ENCODE results near the gene CD247. TPM values are rescaled to one million over a fixed set of nuclear protein-coding genes. Genes with fewer than 3 reads are reported as not detected.
A peak's percentile ranks its signal among the peaks of the same experiment; 100 is the strongest.

Gene CD247
- total and polyA plus RNA-seq, 9 donors = 0.20 to 1.5 (median 0.43) TPM

DNA sequence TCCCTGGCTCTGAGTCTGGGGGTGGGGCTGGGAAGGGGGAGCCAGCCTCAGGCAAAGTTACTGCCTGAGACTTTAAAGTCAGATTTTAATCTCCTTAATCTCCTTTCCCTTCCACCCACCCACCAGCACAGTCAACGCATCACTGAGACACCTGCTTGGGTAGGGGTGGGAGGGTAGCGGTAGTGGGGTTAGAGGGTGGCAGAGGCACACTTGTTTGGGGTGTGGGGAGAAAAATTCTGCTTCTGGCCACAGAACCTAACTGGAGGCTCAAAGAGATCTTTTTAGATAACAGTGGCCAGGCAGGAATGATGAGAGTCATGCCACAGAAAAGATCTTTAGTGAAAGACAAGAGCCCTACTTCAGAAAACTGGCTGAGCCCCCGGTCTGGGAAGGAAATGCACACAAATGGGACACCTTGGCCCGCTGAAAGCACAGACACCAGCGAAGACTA, 44.1 kb downstream of the CD247 start:
- Histone ChIP-seq H3K9me3 (replicated peaks; ENCODE audit: control insufficient read depth, low read depth, low read length) (no peaks in the 10 kb centered on the region), H3K4me1 (ENCODE audit: control insufficient read depth, insufficient read depth, low read length) (peaks cover 21% of the 10 kb centered on the region), H3K27ac (ENCODE audit: low read length) (no peak overlapping the region), H3K36me3 (ENCODE audit: control insufficient read depth, insufficient read depth, low read length) (no peaks in the 10 kb centered on the region), H3K27me3 (ENCODE audit: control insufficient read depth, insufficient read depth, low read length) (no peaks in the 10 kb centered on the region), H3K4me3 (ENCODE audit: low read length) (no peak overlapping the region)
- WGBS (ENCODE audit: insufficient coverage) = 65% methylated on average over 3 of the region's 5 CpGs
- no peak for DNase-seq

DNA sequence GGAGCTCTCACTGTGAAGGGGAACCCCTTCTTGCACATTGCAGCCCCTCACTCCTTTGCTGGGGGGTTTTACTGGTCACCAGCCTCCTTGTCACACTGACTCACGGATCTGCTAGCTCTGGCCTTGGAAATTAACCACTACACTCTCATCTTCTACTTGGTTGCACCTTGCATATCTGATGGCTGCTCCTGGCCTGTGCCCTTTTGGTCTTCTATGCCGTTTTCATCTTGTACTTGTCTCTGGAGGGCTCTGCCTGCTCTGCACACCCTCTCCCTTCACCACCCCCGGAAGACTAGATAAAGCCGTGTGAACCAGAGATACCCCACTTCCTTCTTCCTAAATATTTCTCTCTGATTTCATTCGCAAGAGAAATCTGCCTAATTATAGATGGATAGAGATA, 44.6 kb downstream of the CD247 start:
- Histone ChIP-seq H3K27me3 (ENCODE audit: control insufficient read depth, insufficient read depth, low read length) (no peaks in the 10 kb centered on the region), H3K27ac (ENCODE audit: low read length) (no peak overlapping the region), H3K4me3 (ENCODE audit: low read length) (no peak overlapping the region), H3K36me3 (ENCODE audit: control insufficient read depth, insufficient read depth, low read length) (no peaks in the 10 kb centered on the region), H3K9me3 (replicated peaks; ENCODE audit: control insufficient read depth, low read depth, low read length) (no peaks in the 10 kb centered on the region), H3K4me1 (ENCODE audit: control insufficient read depth, insufficient read depth, low read length) (peaks cover 21% of the 10 kb centered on the region)
- WGBS (ENCODE audit: insufficient coverage) = 54% methylated on average over 3 of the region's 5 CpGs
- no peak for DNase-seq

DNA sequence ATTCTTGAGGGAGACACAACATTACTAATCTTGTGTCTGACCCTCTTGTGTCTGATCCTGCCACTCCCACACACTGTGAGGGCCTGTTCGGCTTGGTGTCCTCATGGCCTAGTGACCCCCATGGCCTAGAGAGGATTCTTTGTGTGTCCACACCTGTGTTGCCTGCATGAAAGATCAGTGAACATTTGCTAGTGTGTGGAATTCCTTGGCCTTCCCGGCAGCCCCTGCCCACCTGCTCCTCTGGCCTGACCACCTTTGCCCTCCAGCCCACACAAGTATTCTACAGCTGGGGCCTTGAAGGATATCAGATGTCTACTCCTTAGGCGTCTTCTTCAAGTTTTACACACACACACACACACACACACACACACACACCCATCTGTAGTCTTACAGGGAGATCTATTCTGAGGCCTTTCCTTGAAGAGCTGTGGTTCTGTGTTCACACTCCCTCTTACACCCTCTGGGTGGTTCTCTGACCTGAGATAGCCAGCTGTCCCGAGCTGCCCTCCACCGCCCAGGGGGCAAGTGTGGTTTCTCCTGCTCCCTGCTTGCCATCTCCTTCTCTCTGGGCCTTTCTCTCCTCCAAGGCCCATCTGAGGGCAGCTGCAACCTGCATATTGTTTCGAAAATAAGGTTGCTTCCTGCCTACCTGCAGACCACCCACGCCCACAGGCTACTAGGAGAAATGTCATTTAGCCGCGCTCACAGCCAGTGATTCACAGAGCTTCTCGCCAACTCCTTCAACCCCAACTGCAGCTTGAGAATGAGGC, 45.4 kb downstream of the CD247 start:
- no peaks in the 10 kb centered on the region for H3K27me3 ChIP-seq (ENCODE audit: control insufficient read depth, insufficient read depth, low read length)
- H3K36me3 ChIP-seq (ENCODE audit: control insufficient read depth, insufficient read depth, low read length) = no peaks in the 10 kb centered on the region
- no peak overlapping the region for H3K4me3 ChIP-seq (ENCODE audit: low read length)
- WGBS (ENCODE audit: insufficient coverage) = 93% methylated on average over 4 of the region's 10 CpGs
- peaks cover 15% of the 10 kb centered on the region for H3K4me1 ChIP-seq (ENCODE audit: control insufficient read depth, insufficient read depth, low read length)
- peak; percentile 31 for DNase-seq
- H3K9me3 ChIP-seq (replicated peaks; ENCODE audit: control insufficient read depth, low read depth, low read length) = no peaks in the 10 kb centered on the region
- no peak overlapping the region for H3K27ac ChIP-seq (ENCODE audit: low read length)

DNA sequence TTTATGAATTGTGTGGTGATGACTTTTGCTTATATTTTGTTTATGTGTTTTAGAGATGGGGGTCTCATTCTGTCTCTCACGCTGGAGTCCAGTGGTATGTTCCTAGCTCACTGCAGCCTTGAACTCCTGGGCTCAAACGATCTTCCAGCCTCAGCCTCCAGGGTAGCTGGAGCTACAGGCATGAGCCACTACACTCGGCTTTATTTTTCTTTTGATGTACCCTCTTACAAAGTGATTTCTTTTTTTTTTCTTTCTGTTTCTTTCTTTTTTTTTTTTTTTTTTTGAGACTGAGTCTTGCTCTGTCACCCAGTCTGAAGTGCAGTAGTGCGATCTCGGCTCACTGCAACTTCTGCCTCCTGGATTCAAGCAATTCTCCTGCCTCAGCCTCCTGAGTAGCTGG, 46.8 kb downstream of the CD247 start:
- no peak for DNase-seq
- WGBS (ENCODE audit: insufficient coverage) = no CpG with 5 or more reads among the region's 5 CpGs
- Histone ChIP-seq H3K4me1 (ENCODE audit: control insufficient read depth, insufficient read depth, low read length) (peaks cover 7% of the 10 kb centered on the region), H3K27ac (ENCODE audit: low read length) (no peak overlapping the region), H3K36me3 (ENCODE audit: control insufficient read depth, insufficient read depth, low read length) (no peaks in the 10 kb centered on the region), H3K4me3 (ENCODE audit: low read length) (no peak overlapping the region), H3K9me3 (replicated peaks; ENCODE audit: control insufficient read depth, low read depth, low read length) (no peaks in the 10 kb centered on the region), H3K27me3 (ENCODE audit: control insufficient read depth, insufficient read depth, low read length) (no peaks in the 10 kb centered on the region)

DNA sequence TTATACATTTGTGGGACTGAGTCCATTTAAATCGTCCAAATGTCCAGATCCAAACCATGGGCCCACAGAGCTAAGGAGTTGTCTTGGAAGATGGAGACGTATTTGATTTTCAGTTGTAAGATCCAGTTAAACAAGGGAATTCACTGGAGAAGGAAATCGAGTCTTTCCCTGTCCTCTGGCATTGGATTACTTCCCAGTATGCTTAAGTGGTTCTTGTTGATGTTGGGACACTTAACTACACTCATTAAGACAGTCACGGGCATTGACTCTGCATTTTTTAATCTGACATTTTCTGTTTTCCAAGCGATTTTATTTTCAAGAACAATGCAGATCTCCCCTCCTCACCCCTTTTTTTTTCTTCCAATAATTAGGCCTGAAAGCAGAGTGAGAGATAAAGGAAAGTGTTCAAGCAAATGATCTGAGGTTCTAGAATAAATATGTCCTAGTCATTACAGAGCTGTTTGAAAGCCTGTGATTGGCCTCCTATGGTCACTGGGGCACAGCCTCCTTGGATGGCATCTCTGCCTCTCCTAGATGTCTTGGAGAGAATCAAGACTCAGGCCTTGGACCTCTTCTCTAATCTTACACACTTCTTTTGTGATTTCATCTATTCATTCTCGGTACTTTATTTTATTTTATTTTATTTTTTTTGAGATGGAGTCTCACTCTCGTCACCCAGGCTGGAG, 48.9 kb downstream of the CD247 start:
- 83% methylated on average over 1 of the region's 7 CpGs for WGBS (ENCODE audit: insufficient coverage)
- no peak overlapping the region for H3K27ac ChIP-seq (ENCODE audit: low read length)

DNA sequence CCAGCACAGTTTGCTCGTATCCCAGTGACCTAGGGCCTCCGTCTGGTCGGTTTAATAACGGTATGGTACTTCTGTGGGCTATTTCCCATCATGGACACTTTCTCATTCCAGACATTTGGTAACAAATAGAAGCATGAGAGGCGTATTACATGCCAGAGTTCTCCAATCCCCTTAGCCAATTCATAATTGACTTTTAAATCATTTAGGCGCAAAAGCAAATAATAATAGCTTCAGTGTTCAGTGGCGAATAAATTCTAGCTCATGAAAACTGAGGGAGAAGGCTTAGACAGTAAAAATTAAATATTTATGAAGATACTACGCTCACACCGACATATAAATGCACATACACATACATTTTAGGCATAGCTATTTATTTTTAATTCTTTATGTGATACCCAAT, 50.6 kb downstream of the CD247 start:
- Histone ChIP-seq H3K27me3 (ENCODE audit: control insufficient read depth, insufficient read depth, low read length) (no peaks in the 10 kb centered on the region), H3K36me3 (ENCODE audit: control insufficient read depth, insufficient read depth, low read length) (no peaks in the 10 kb centered on the region)
- WGBS (ENCODE audit: insufficient coverage) = 60% methylated on average over 3 of the region's 9 CpGs

More for the DNA sequence above, 48.9 kb downstream of the CD247 start:
- Histone ChIP-seq H3K4me3 (ENCODE audit: low read length) (no peak overlapping the region), H3K4me1 (ENCODE audit: control insufficient read depth, insufficient read depth, low read length) (peaks cover 7% of the 10 kb centered on the region), H3K27me3 (ENCODE audit: control insufficient read depth, insufficient read depth, low read length) (no peaks in the 10 kb centered on the region), H3K36me3 (ENCODE audit: control insufficient read depth, insufficient read depth, low read length) (no peaks in the 10 kb centered on the region), H3K9me3 (replicated peaks; ENCODE audit: control insufficient read depth, low read depth, low read length) (no peaks in the 10 kb centered on the region)
- no peak for DNase-seq

DNA sequence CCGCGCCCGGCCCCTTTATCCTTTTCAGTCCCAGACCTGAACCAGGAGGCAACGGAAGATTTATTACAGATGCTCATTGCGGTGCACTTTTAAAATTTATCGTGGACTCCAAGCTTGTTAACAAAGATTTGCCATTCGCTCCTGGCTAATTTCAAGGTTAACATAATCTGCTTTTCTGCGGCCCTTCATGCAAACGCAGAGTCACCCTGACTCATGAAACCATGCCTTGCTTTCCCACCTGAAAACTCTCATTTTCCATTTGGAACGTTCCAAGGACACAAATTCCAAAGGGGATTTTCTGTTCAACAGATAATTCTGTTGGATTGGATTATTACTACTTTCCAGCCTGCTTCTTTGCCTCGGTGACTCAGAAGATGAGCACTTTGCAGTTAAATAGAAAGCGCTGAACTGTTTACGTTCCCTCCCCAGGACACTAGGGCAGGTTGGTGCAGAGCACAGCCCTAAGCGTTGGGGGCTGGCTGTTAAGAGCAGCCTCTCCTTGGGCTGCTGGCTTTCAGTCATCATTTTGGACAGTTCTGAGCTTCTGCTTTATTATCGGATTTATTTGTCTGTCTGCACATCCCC, 51.1 kb downstream of the CD247 start:
- H3K4me3 ChIP-seq (ENCODE audit: low read length) = no peak overlapping the region
- H3K36me3 ChIP-seq (ENCODE audit: control insufficient read depth, insufficient read depth, low read length) = no peaks in the 10 kb centered on the region
- no peak overlapping the region for H3K27ac ChIP-seq (ENCODE audit: low read length)
- DNase-seq = no peak
- no peaks in the 10 kb centered on the region for H3K27me3 ChIP-seq (ENCODE audit: control insufficient read depth, insufficient read depth, low read length)
- WGBS (ENCODE audit: insufficient coverage) = 73% methylated on average over 12 of the region's 15 CpGs
- H3K9me3 ChIP-seq (replicated peaks; ENCODE audit: control insufficient read depth, low read depth, low read length) = no peaks in the 10 kb centered on the region
- peaks cover 2% of the 10 kb centered on the region for H3K4me1 ChIP-seq (ENCODE audit: control insufficient read depth, insufficient read depth, low read length)

More for the DNA sequence above, 50.6 kb downstream of the CD247 start:
- no peaks in the 10 kb centered on the region for H3K9me3 ChIP-seq (replicated peaks; ENCODE audit: control insufficient read depth, low read depth, low read length)
- peaks cover 2% of the 10 kb centered on the region for H3K4me1 ChIP-seq (ENCODE audit: control insufficient read depth, insufficient read depth, low read length)
- no peak overlapping the region for H3K27ac ChIP-seq (ENCODE audit: low read length)
- no peak for DNase-seq
- H3K4me3 ChIP-seq (ENCODE audit: low read length) = no peak overlapping the region

DNA sequence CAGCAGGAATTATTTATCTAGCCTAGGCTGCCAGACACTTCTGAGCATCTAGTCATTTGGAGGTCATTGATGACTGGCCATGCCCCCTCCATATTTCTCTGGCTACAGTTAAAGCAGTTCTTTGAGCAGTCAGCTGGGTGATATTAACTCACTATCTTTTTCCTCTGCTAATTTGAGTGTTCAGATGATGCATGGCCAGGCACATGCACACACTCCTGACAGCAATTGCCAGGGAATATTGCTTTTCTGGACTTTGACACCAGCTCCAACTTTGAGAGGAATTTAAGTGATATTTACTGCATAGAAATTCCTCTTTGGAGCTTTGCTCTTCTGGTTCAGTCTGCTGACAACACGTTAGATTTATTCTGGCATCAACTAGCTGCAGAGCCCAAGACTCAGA, 52.6 kb downstream of the CD247 start:
- peaks cover 2% of the 10 kb centered on the region for H3K4me1 ChIP-seq (ENCODE audit: control insufficient read depth, insufficient read depth, low read length)
- H3K36me3 ChIP-seq (ENCODE audit: control insufficient read depth, insufficient read depth, low read length) = no peaks in the 10 kb centered on the region
- no peak overlapping the region for H3K4me3 ChIP-seq (ENCODE audit: low read length)
- DNase-seq = no peak
- no peak overlapping the region for H3K27ac ChIP-seq (ENCODE audit: low read length)
- H3K27me3 ChIP-seq (ENCODE audit: control insufficient read depth, insufficient read depth, low read length) = no peaks in the 10 kb centered on the region
- H3K9me3 ChIP-seq (replicated peaks; ENCODE audit: control insufficient read depth, low read depth, low read length) = no peaks in the 10 kb centered on the region
- 63% methylated on average over 1 of the region's 1 CpG for WGBS (ENCODE audit: insufficient coverage)

DNA sequence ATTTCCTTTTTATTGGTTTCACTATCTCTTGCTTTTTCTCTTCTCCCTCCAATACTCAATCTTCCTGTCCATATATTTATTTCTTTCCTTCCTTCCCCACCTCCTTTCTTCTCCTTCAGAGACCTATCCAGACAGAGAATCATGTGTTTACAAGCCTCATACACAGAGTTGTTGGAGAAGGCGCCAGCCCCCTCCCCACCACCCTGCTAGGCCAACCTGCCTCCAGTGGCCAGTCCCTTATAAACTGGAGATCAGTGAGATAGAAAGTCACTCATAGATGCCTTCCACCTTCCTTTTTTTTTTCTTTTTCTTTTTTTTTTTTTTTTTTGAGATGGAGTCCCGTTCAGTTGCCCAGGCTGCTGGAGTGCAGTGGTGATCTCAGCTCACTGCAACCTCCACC, 53.3 kb downstream of the CD247 start:
- Histone ChIP-seq H3K36me3 (ENCODE audit: control insufficient read depth, insufficient read depth, low read length) (no peaks in the 10 kb centered on the region), H3K27ac (ENCODE audit: low read length) (no peak overlapping the region), H3K4me1 (ENCODE audit: control insufficient read depth, insufficient read depth, low read length) (peaks cover 2% of the 10 kb centered on the region), H3K9me3 (replicated peaks; ENCODE audit: control insufficient read depth, low read depth, low read length) (no peaks in the 10 kb centered on the region), H3K4me3 (ENCODE audit: low read length) (no peak overlapping the region), H3K27me3 (ENCODE audit: control insufficient read depth, insufficient read depth, low read length) (no peaks in the 10 kb centered on the region)
- no peak for DNase-seq
- WGBS (ENCODE audit: insufficient coverage) = no CpG with 5 or more reads among the region's 2 CpGs

DNA sequence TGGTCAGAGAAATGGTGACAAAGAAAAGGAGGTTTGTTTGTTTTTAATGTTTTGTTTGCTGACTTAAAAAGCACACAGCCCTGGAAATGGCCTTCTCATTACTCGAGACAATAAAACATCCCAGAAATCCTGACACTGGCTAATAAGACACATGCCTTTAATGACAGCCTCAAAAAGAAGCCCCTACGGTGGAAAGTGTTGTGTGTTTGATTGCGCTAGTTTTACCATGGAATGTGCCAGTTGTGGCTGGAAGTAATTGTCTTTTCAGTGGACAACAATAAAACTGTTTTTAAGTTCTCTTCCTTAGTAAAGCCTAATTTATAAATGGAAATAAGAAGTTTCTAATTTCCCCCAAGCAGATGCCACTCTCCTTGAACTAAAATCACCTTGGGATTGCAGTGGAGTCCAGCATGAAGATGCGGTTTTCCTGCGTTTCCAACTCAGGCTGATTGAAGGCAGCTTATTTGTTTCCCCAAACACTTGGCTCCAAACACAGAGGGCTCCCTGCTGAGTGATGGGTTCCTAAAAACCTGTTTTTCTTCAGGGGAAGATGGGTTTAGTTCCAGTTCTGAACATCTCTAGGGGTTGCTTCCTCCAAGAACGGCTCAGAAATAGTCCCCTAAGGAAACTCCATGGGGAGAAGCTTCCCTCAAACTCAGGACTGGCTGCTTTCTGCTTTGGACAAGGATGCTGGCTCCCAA, 54.3 kb downstream of the CD247 start:
- no peak overlapping the region for H3K4me3 ChIP-seq (ENCODE audit: low read length)
- no peaks in the 10 kb centered on the region for H3K36me3 ChIP-seq (ENCODE audit: control insufficient read depth, insufficient read depth, low read length)
- WGBS (ENCODE audit: insufficient coverage) = 20% methylated on average over 2 of the region's 6 CpGs
- no peaks in the 10 kb centered on the region for H3K9me3 ChIP-seq (replicated peaks; ENCODE audit: control insufficient read depth, low read depth, low read length)
- peaks cover 2% of the 10 kb centered on the region for H3K4me1 ChIP-seq (ENCODE audit: control insufficient read depth, insufficient read depth, low read length)
- DNase-seq = no peak
- no peaks in the 10 kb centered on the region for H3K27me3 ChIP-seq (ENCODE audit: control insufficient read depth, insufficient read depth, low read length)
- no peak overlapping the region for H3K27ac ChIP-seq (ENCODE audit: low read length)
